A549 (cell line): Measurements from ENCODE around the gene PALLD.

Experiments
- CEBPB ChIP-seq, 2 experiments: fragments of >200 bp in 1 of 2; sonication (Bioruptor Twin) in 1 of 2; formaldehyde crosslinking in 1 of 2; IDR thresholded peaks; 2 replicates each; pipeline ENCODE4 v1.6.1; 2012 to 2016
- JUN ChIP-seq, 2 experiments: fragments of >200 bp; sonication (Bioruptor Twin); formaldehyde crosslinking; IDR thresholded peaks; 2 replicates in 1 of 2; 3 replicates in 1 of 2; pipeline ENCODE4 v1.6.1; 2016 to 2017
- POLR2A ChIP-seq: IDR thresholded peaks from 2 replicates; pipeline ENCODE4 v1.6.1; 2012; ENCODE audit warnings: mild to moderate bottlenecking, low read length
- RFX5 ChIP-seq: fragments of 450-650 bp; IDR thresholded peaks from 2 replicates; pipeline ENCODE4 v1.7.1; 2014; ENCODE audit warnings: antibody characterized with exemption, mild to moderate bottlenecking, moderate library complexity
- TF ChIP-seq, protein P1 (sequence below): IDR thresholded peaks from 2 replicates; pipeline ENCODE4 v1.6.1; 2012
- TF ChIP-seq, protein P2 (sequence below): fragments of 150-350 bp; IDR thresholded peaks from 2 replicates; pipeline ENCODE4 v1.6.1; 2014; ENCODE audit warnings: low read depth, mild to moderate bottlenecking, low read length
- TF ChIP-seq, protein P3 (sequence below): fragments of >200 bp; sonication (Bioruptor Twin); formaldehyde crosslinking; IDR thresholded peaks from 3 replicates; pipeline ENCODE4 v1.5.1; 2016
- TF ChIP-seq, protein P4 (sequence below): IDR thresholded peaks from 2 replicates; pipeline ENCODE4 v1.6.1; 2012

DNA sequence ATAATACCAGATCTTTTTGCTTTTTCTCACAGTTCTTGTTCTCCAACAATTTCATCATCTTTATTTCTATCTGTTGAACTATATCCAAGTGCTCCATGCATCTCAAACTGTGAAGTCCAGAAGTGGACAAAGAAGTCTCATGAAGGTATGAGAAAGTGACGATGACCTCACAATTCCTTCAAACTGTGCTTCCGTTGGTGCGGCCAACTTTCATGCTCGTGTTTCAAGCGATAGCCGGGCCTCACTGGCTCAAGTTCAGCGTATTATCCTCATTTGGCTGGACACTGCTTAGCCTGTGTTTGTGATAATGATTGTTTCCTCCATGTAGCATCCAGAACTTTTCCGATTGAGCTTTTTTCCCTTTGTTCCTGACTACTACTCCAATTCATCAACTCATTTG lies 143.1 kb downstream of the PALLD start:
- TF ChIP-seq, protein P1, sequence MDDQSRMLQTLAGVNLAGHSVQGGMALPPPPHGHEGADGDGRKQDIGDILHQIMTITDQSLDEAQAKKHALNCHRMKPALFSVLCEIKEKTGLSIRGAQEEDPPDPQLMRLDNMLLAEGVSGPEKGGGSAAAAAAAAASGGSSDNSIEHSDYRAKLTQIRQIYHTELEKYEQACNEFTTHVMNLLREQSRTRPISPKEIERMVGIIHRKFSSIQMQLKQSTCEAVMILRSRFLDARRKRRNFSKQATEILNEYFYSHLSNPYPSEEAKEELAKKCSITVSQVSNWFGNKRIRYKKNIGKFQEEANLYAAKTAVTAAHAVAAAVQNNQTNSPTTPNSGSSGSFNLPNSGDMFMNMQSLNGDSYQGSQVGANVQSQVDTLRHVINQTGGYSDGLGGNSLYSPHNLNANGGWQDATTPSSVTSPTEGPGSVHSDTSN = no peak
- TF ChIP-seq, protein P2, sequence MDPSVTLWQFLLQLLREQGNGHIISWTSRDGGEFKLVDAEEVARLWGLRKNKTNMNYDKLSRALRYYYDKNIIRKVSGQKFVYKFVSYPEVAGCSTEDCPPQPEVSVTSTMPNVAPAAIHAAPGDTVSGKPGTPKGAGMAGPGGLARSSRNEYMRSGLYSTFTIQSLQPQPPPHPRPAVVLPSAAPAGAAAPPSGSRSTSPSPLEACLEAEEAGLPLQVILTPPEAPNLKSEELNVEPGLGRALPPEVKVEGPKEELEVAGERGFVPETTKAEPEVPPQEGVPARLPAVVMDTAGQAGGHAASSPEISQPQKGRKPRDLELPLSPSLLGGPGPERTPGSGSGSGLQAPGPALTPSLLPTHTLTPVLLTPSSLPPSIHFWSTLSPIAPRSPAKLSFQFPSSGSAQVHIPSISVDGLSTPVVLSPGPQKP = no peak
- TF ChIP-seq CEBPB (IDR thresholded peaks at IDR 0.05) (no peak), JUN (IDR thresholded peaks at IDR 0.05) (no peak), RFX5 (no peak), POLR2A (no peak)
- TF ChIP-seq, protein P3, sequence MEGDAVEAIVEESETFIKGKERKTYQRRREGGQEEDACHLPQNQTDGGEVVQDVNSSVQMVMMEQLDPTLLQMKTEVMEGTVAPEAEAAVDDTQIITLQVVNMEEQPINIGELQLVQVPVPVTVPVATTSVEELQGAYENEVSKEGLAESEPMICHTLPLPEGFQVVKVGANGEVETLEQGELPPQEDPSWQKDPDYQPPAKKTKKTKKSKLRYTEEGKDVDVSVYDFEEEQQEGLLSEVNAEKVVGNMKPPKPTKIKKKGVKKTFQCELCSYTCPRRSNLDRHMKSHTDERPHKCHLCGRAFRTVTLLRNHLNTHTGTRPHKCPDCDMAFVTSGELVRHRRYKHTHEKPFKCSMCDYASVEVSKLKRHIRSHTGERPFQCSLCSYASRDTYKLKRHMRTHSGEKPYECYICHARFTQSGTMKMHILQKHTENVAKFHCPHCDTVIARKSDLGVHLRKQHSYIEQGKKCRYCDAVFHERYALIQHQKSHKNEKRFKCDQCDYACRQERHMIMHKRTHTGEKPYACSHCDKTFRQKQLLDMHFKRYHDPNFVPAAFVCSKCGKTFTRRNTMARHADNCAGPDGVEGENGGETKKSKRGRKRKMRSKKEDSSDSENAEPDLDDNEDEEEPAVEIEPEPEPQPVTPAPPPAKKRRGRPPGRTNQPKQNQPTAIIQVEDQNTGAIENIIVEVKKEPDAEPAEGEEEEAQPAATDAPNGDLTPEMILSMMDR = no peak
- TF ChIP-seq, protein P4, sequence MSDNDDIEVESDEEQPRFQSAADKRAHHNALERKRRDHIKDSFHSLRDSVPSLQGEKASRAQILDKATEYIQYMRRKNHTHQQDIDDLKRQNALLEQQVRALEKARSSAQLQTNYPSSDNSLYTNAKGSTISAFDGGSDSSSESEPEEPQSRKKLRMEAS = no peak
